ENCODE data around the gene MSH3.

- no peak for TF ChIP-seq SUZ12 (IDR thresholded peaks at IDR 0.05; ENCODE audit: extremely low read depth, insufficient read depth, insufficient read length)
- TF ChIP-seq ZNF274 (IDR thresholded peaks at IDR 0.05; ENCODE audit: low read depth, low read length) = no peak
These were observed 10.6 kb downstream of the MSH3 start for GRCh38 chr5:80665057-80665456.
